ENCODE measurements around the gene LCN10. TPM values are rescaled to one million over a fixed set of nuclear protein-coding genes. Genes with fewer than 3 reads are reported as not detected.

LCN10 gene
- total and polyA plus RNA-seq, 2 of the 13 experiments (the other 11 are each of a cell fraction or from before 2014, with no cell fraction given) = 0.53 to 0.61 TPM

GRCh38 chr9:136787690-136788400 lies 45.1 kb upstream of the LCN10 start (continued):
- TF ChIP-seq, protein P1, sequence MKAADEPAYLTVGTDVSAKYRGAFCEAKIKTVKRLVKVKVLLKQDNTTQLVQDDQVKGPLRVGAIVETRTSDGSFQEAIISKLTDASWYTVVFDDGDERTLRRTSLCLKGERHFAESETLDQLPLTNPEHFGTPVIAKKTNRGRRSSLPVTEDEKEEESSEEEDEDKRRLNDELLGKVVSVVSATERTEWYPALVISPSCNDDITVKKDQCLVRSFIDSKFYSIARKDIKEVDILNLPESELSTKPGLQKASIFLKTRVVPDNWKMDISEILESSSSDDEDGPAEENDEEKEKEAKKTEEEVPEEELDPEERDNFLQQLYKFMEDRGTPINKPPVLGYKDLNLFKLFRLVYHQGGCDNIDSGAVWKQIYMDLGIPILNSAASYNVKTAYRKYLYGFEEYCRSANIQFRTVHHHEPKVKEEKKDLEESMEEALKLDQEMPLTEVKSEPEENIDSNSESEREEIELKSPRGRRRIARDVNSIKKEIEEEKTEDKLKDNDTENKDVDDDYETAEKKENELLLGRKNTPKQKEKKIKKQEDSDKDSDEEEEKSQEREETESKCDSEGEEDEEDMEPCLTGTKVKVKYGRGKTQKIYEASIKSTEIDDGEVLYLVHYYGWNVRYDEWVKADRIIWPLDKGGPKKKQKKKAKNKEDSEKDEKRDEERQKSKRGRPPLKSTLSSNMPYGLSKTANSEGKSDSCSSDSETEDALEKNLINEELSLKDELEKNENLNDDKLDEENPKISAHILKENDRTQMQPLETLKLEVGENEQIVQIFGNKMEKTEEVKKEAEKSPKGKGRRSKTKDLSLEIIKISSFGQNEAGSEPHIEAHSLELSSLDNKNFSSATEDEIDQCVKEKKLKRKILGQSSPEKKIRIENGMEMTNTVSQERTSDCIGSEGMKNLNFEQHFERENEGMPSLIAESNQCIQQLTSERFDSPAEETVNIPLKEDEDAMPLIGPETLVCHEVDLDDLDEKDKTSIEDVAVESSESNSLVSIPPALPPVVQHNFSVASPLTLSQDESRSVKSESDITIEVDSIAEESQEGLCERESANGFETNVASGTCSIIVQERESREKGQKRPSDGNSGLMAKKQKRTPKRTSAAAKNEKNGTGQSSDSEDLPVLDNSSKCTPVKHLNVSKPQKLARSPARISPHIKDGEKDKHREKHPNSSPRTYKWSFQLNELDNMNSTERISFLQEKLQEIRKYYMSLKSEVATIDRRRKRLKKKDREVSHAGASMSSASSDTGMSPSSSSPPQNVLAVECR (CRISPR knock-in tag; IDR thresholded peaks at IDR 0.05; ENCODE audit: borderline replicate concordance) = peak; percentile 43; the same call in 1 of the 2 replicates
- TF ChIP-seq ZNF101 (CRISPR knock-in tag; IDR thresholded peaks at IDR 0.05; ENCODE audit: borderline replicate concordance, low read depth) (no peak), BRCA1 (CRISPR knock-in tag; IDR thresholded peaks at IDR 0.05) (no peak), DPF2 (CRISPR knock-in tag; IDR thresholded peaks at IDR 0.05; ENCODE audit: borderline replicate concordance, low read depth) (no peak), BCLAF1 (IDR thresholded peaks at IDR 0.05) (no peak), CHCHD3 (CRISPR knock-in tag; IDR thresholded peaks at IDR 0.05) (no peak), SIX1 (CRISPR knock-in tag; IDR thresholded peaks at IDR 0.05; ENCODE audit: borderline replicate concordance) (no peak), ZNF878 (CRISPR knock-in tag; IDR thresholded peaks at IDR 0.05) (peak; percentile 60; the same call in 1 of the 2 replicates), DR1 (CRISPR knock-in tag; IDR thresholded peaks at IDR 0.05) (no peak), RARA (CRISPR knock-in tag; IDR thresholded peaks at IDR 0.05) (no peak), ZNF142 (CRISPR knock-in tag; IDR thresholded peaks at IDR 0.05) (no peak), ZBTB44 (CRISPR knock-in tag; IDR thresholded peaks at IDR 0.05) (no peak), ZNF451 (CRISPR knock-in tag; IDR thresholded peaks at IDR 0.05) (no peak), ZNF264 (CRISPR knock-in tag; IDR thresholded peaks at IDR 0.05) (no peak)
